Suprapubic skin (tissue), 4 donors: Measurements from ENCODE around the gene RHOT1. TPM values are rescaled to one million over a fixed set of nuclear protein-coding genes. Genes with fewer than 3 reads are reported as not detected.

ENCODE experiments used
- DNase-seq, 2 donors: peaks; one replicate each; pipeline ENCODE4 v3.0.0-alpha.2; 2019; ENCODE audit warnings: low spot score in 2 of 2
- H3K27ac ChIP-seq: fragments of 200-600 bp; sonication (generic); one replicate; pipeline ENCODE4 v1.5.1; 2019
- H3K27me3 ChIP-seq: fragments of 200-600 bp; sonication (generic); one replicate; pipeline ENCODE4 v1.5.1; 2019
- H3K36me3 ChIP-seq: fragments of 200-600 bp; sonication (generic); one replicate; pipeline ENCODE4 v1.5.1; 2019
- H3K4me1 ChIP-seq: fragments of 200-600 bp; sonication (generic); one replicate; pipeline ENCODE4 v1.5.1; 2019
- H3K4me3 ChIP-seq: fragments of 200-600 bp; sonication (generic); one replicate; pipeline ENCODE4 v1.5.1; 2019; ENCODE audit warnings: mild to moderate bottlenecking
- H3K9me3 ChIP-seq: fragments of 200-600 bp; sonication (generic); one replicate; pipeline ENCODE4 v1.5.1; 2019
- EP300 ChIP-seq: sonication (generic); formaldehyde crosslinking; IDR thresholded peaks from one replicate; pipeline ENCODE4 v1.6.1; 2017; ENCODE audit warnings: antibody characterized with exemption
- POLR2A ChIP-seq, 2 donors: fragments of 450-650 bp; IDR thresholded peaks; one replicate each; pipeline ENCODE4 v1.6.1; 2017; ENCODE audit warnings: antibody characterized with exemption in 2 of 2, mild to moderate bottlenecking in 2 of 2, moderate library complexity in 2 of 2
- POLR2AphosphoS5 ChIP-seq, 3 donors: sonication (generic); formaldehyde crosslinking; IDR thresholded peaks; one replicate each; pipeline ENCODE4 v1.6.1; 2017; ENCODE audit warnings: antibody characterized with exemption in 3 of 3
- WGBS: methylation state at CpG from one replicate; pipeline ENCODE4 v1.1.5; 2018; 5-methylcytosine and 5-hydroxymethylcytosine counted together
- total RNA-seq, 4 donors: library from RNA; depleted of rRNA; stranded (reverse); fragments of >200 nt; gene quantifications; one replicate each; pipeline ENCODE4 v1.1.0, GENCODE V29; 2016
- TF ChIP-seq, protein P1 (sequence below), 2 donors: fragments of 200-600 bp in 1 of 2; fragments of 450-650 bp in 1 of 2; sonication (generic) in 1 of 2; IDR thresholded peaks; one replicate each; pipeline ENCODE4 v1.5.1; 2016 to 2019; ENCODE audit warnings: antibody characterized with exemption in 2 of 2, mild to moderate bottlenecking in 1 of 2, moderate library complexity in 1 of 2

The RHOT1 gene
- total RNA-seq, 4 donors from 2014 or later, result 50.0 to 102 (median 61.4) TPM

DNA sequence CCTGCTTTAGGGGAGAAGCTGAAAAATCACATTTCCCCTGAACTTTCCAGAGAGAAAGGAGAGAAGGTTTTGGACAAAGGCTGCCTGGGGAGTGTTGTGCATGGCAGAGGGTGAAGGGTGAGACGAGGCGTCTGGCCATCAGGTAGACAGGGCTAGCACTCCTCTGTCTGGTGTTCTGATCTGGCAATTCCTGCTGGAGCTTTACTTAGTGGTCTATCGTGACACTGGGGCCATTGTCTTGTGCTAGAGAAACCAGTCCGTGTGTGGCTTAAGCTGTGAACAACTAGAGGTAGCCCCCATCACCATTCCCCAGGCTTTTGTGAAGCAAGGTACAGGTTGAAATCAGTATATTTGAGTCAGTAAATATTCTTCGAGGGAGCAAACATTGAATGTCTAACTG, 131.8 kb downstream of the RHOT1 start:
- Histone ChIP-seq H3K4me3 (no peak overlapping the region), H3K27me3 (peaks cover 18% of the 10 kb centered on the region), H3K4me1 (no peaks in the 10 kb centered on the region), H3K9me3 (no peaks in the 10 kb centered on the region), H3K27ac (no peak overlapping the region), H3K36me3 (no peaks in the 10 kb centered on the region)
- no peak for DNase-seq
- no peak for TF ChIP-seq EP300
- no peak for TF ChIP-seq POLR2A (IDR thresholded peaks at IDR 0.05)
- TF ChIP-seq POLR2AphosphoS5 (IDR thresholded peaks at IDR 0.05), result no peak
- TF ChIP-seq, protein P1, sequence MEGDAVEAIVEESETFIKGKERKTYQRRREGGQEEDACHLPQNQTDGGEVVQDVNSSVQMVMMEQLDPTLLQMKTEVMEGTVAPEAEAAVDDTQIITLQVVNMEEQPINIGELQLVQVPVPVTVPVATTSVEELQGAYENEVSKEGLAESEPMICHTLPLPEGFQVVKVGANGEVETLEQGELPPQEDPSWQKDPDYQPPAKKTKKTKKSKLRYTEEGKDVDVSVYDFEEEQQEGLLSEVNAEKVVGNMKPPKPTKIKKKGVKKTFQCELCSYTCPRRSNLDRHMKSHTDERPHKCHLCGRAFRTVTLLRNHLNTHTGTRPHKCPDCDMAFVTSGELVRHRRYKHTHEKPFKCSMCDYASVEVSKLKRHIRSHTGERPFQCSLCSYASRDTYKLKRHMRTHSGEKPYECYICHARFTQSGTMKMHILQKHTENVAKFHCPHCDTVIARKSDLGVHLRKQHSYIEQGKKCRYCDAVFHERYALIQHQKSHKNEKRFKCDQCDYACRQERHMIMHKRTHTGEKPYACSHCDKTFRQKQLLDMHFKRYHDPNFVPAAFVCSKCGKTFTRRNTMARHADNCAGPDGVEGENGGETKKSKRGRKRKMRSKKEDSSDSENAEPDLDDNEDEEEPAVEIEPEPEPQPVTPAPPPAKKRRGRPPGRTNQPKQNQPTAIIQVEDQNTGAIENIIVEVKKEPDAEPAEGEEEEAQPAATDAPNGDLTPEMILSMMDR (IDR thresholded peaks at IDR 0.05), result no peak
- 86% methylated on average over 5 of the region's 5 CpGs for WGBS

DNA sequence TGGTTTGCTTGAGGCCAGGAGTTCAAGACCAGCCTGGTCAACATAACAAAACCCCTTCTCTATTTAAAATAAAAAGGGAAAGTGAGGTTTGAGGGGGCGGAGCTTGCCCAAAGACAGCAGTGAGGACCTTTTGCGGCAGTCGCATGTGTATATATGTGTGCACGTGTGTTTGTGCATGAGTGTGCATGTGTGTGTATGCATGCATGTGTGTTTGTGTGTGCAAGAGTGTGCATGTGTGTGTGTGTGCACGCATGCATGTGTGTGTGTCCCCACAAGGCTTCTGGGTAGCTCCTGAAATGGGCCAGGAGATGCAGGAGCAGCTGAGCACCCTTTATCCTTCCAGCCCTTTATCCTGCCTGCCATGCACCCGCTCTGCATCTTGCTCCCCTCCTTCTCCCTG, 132.3 kb downstream of the RHOT1 start:
- no peaks in the 10 kb centered on the region for H3K36me3 ChIP-seq
- 90% methylated on average over 6 of the region's 6 CpGs for WGBS
- no peak for TF ChIP-seq POLR2AphosphoS5 (IDR thresholded peaks at IDR 0.05)
- TF ChIP-seq, protein P1 (IDR thresholded peaks at IDR 0.05), result no peak
- TF ChIP-seq EP300, result no peak
- TF ChIP-seq POLR2A (IDR thresholded peaks at IDR 0.05), result no peak
- H3K4me3 ChIP-seq, result no peak overlapping the region
- DNase-seq, result no peak
- H3K9me3 ChIP-seq, result no peaks in the 10 kb centered on the region
- no peak overlapping the region for H3K27ac ChIP-seq
- no peaks in the 10 kb centered on the region for H3K4me1 ChIP-seq
- peaks cover 13% of the 10 kb centered on the region for H3K27me3 ChIP-seq

Other genes starting within 250 kb of the RHOT1 start
- gene UTP6, start 240.8 kb upstream of the RHOT1 start, total RNA-seq, result 10 to 100 TPM; 27.1 to 49.1 (median 31.1) TPM
- 10 to 100 TPM; 11.5 to 24.4 (median 14.9) TPM for gene SUZ12, start 205.5 kb upstream of the RHOT1 start, total RNA-seq
- gene LRRC37B, start 135.1 kb upstream of the RHOT1 start, total RNA-seq, result 100 to 1,000 TPM in 1 of 4 donors, 10 to 100 TPM in 3; 17.8 to 116 (median 30.2) TPM
- gene RHBDL3, start 123.3 kb downstream of the RHOT1 start, total RNA-seq, result 1 to 10 TPM in 1 of 4 donors, under 1 TPM in 2, not detected in 1; 0.31 to 1.7 (median 0.34) TPM
- gene C17orf75, start 199.7 kb downstream of the RHOT1 start, total RNA-seq, result 10 to 100 TPM in 1 of 4 donors, 1 to 10 TPM in 3; 4.1 to 12.4 (median 8.3) TPM
- gene ZNF207, start 207.7 kb downstream of the RHOT1 start, total RNA-seq, result 100 to 1,000 TPM; 124 to 316 (median 141) TPM